MCF 10A (cell line): ENCODE measurements around the gene ARID5A. TPM values are rescaled to one million over a fixed set of nuclear protein-coding genes. Genes with fewer than 3 reads are reported as not detected.
"Not testable (repeated sequence)": the region's sequence is repeated elsewhere in the genome, so short reads cannot be mapped to it uniquely, and the experiment has no call there.

Experiments used
- BruUV-seq: library from RNA; stranded (reverse); fragments of 400-500 nt; replicated peaks from 2 replicates; lab custom pipeline; 2021; lab: Mats Ljungman, UMichigan
- CTCF ChIA-PET: fragments of 300-600 bp; sonication (Branson Sonifier 250); formaldehyde crosslinking; extraction: SDS; loops from one replicate; lab custom pipeline; 2021; ENCODE audit warnings: antibody characterized with exemption, inconsistent platforms; lab: Yijun Ruan, JAX
- POLR2A ChIA-PET: fragments of 300-600, 350-650 bp; sonication (Branson Sonifier 250); formaldehyde crosslinking; extraction: SDS; loops from one replicate; lab custom pipeline; 2020; ENCODE audit warnings: antibody characterized with exemption, inconsistent platforms; lab: Yijun Ruan, JAX
- DNase-seq: peaks from one replicate; pipeline ENCODE4 v3.0.0-alpha.2; 2018; ENCODE audit not compliant: unreplicated experiment
- H3K27ac Mint-ChIP-seq: one replicate; pipeline ENCODE4 v1.8.0; 2022; ENCODE audit warnings: mild to moderate bottlenecking, low read depth, mixed read lengths; ENCODE audit not compliant: unreplicated experiment
- H3K27me3 Mint-ChIP-seq: one replicate; pipeline ENCODE4 v1.8.0; 2022; ENCODE audit warnings: mixed read lengths; ENCODE audit not compliant: insufficient read depth, unreplicated experiment
- H3K36me3 Mint-ChIP-seq: one replicate; pipeline ENCODE4 v1.8.0; 2022; ENCODE audit warnings: mild to moderate bottlenecking, moderate library complexity, mixed read lengths; ENCODE audit not compliant: insufficient read depth, unreplicated experiment
- H3K4me1 Mint-ChIP-seq: one replicate; pipeline ENCODE4 v1.8.0; 2022; ENCODE audit warnings: mixed read lengths; ENCODE audit not compliant: insufficient read depth, unreplicated experiment
- H3K4me3 Mint-ChIP-seq: one replicate; pipeline ENCODE4 v1.8.0; 2022; ENCODE audit warnings: mild to moderate bottlenecking, moderate library complexity, mixed read lengths; ENCODE audit not compliant: unreplicated experiment
- H3K9me3 Mint-ChIP-seq: one replicate; pipeline ENCODE4 v1.8.0; 2022; ENCODE audit warnings: mixed read lengths; ENCODE audit not compliant: unreplicated experiment
- intact Hi-C: fragments of 100-400 bp; cut with micrococcal nuclease; formaldehyde crosslinking; loops from 2 replicates; pipeline ENCODE4 v1.14.1; 2022
- total RNA-seq: library from RNA; stranded (reverse); gene quantifications from 2 replicates; pipeline ENCODE4 v1.2.3, GENCODE V29; 2022
- TF ChIP-seq, protein P1 (sequence below): fragments of 200-600 bp; IDR thresholded peaks from one replicate; pipeline ENCODE4 v1.8.0; 2022; ENCODE audit warnings: antibody characterized with exemption, mild to moderate bottlenecking; ENCODE audit not compliant: unreplicated experiment

ARID5A gene
- total RNA-seq, 1 experiment from 2014 or later = 3.4 TPM

GRCh38 chr2:96495982-96496629 lies 40.4 kb upstream of the ARID5A start:
- POLR2A ChIA-PET = interaction anchor here (0.6 kb wide), 1 partner anchor 228 kb away, joined by 4 read pairs; no protein-coding TSS in a partner anchor
- no TSS peak for BruUV-seq
- Mint-ChIP-seq H3K27me3 (peaks cover 13% of the 10 kb centered on the region), H3K9me3 (peaks cover 8% of the 10 kb centered on the region), H3K4me1 (peaks cover 5% of the 10 kb centered on the region), H3K36me3 (no peaks in the 10 kb centered on the region), H3K27ac (no peak overlapping the region), H3K4me3 (no peak overlapping the region)
- TF ChIP-seq, protein P1, sequence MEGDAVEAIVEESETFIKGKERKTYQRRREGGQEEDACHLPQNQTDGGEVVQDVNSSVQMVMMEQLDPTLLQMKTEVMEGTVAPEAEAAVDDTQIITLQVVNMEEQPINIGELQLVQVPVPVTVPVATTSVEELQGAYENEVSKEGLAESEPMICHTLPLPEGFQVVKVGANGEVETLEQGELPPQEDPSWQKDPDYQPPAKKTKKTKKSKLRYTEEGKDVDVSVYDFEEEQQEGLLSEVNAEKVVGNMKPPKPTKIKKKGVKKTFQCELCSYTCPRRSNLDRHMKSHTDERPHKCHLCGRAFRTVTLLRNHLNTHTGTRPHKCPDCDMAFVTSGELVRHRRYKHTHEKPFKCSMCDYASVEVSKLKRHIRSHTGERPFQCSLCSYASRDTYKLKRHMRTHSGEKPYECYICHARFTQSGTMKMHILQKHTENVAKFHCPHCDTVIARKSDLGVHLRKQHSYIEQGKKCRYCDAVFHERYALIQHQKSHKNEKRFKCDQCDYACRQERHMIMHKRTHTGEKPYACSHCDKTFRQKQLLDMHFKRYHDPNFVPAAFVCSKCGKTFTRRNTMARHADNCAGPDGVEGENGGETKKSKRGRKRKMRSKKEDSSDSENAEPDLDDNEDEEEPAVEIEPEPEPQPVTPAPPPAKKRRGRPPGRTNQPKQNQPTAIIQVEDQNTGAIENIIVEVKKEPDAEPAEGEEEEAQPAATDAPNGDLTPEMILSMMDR = no peak
- DNase-seq = no peak
- CTCF ChIA-PET = interaction anchor here (0.7 to 4.9 kb wide), 4 partner anchors 13 to 103 kb away, joined by 3 to 25 read pairs (median 7); no protein-coding TSS in a partner anchor
- intact Hi-C loops = no loop called here

DNA sequence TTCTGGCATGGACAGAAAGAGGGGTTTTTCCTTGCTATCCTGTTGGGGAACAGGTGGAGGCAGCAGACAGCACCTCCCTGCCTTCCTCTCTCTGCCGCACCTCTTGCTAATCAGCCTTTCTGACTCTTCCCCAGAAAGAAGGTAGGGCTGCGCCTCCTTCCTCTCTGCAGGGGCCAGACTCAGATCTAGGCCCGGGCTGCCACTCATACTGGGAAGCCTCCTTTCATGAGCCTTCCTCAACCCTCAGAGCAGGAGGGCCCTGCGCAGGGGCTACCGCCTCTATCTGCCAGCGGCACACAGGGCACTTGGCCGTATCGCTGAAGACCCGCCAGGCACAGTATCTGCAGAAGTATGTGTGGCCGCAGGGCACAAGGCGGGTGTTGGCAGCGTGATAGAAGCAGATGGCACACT lies 38.5 kb upstream of the ARID5A start:
- ChIA-PET CTCF (no interaction called here), POLR2A (no interaction called here)
- TF ChIP-seq, protein P1 = no peak
- Mint-ChIP-seq H3K36me3 (no peaks in the 10 kb centered on the region), H3K4me3 (no peak overlapping the region), H3K27ac (no peak overlapping the region), H3K4me1 (peaks cover 3% of the 10 kb centered on the region), H3K9me3 (peaks cover 8% of the 10 kb centered on the region), H3K27me3 (peaks cover 13% of the 10 kb centered on the region)
- BruUV-seq = no TSS peak
- no peak for DNase-seq
- intact Hi-C loops = no loop called here

GRCh38 chr2:96498611-96499010 lies 37.9 kb upstream of the ARID5A start:
- H3K9me3 Mint-ChIP-seq, H3K36me3 Mint-ChIP-seq, POLR2A ChIA-PET, DNase-seq, BruUV-seq, H3K27ac Mint-ChIP-seq, intact Hi-C loops, H3K4me3 Mint-ChIP-seq, H3K4me1 Mint-ChIP-seq: not testable (repeated sequence)
- CTCF ChIA-PET = interaction anchor here (0.7 kb wide), 1 partner anchor 10 kb away, joined by 4 read pairs; no protein-coding TSS in a partner anchor
- H3K27me3 Mint-ChIP-seq = peaks cover 13% of the 10 kb centered on the region

- Mint-ChIP-seq H3K9me3 (peaks cover 8% of the 10 kb centered on the region), H3K27me3 (peaks cover 13% of the 10 kb centered on the region), H3K36me3 (no peaks in the 10 kb centered on the region), H3K4me3 (no peak overlapping the region), H3K4me1 (no peaks in the 10 kb centered on the region), H3K27ac (no peak overlapping the region)
- TF ChIP-seq, protein P1 = no peak
- DNase-seq = no peak
- intact Hi-C loops = no loop called here
- ChIA-PET CTCF (interaction anchor here (0.7 to 0.9 kb wide), 2 partner anchors 9 to 92 kb away, joined by 3 to 4 read pairs; no protein-coding TSS in a partner anchor), POLR2A (no interaction called here)
- BruUV-seq = no TSS peak
Measured at GRCh38 chr2:96499061-96499960, 37.2 kb upstream of the ARID5A start.
